Activated T-cell treated with anti-CD3 and anti-CD28 coated beads for 48 hours (primary cell): ENCODE data around the gene RABGAP1L.
"Not testable (repeated sequence)": the region's sequence is repeated elsewhere in the genome, so short reads cannot be mapped to it uniquely, and the experiment has no call there.

Experiments
- DNase-seq: peaks from one replicate; pipeline ENCODE4 v3.0.0-alpha.2; 2020; ENCODE audit warnings: low read depth

RABGAP1L gene

GRCh38 chr1:174875306-174875705 is 716.0 kb downstream of the RABGAP1L start:
- no peak for DNase-seq

- DNase-seq = no peak
These were observed 717.9 kb downstream of the RABGAP1L start for GRCh38 chr1:174877208-174877673.

- DNase-seq = no peak
These were observed 720.9 kb downstream of the RABGAP1L start for GRCh38 chr1:174880171-174880570.

- no peak for DNase-seq
These were observed 724.1 kb downstream of the RABGAP1L start for GRCh38 chr1:174883409-174883808.

- DNase-seq = no peak
These were observed 724.7 kb downstream of the RABGAP1L start for GRCh38 chr1:174884038-174884437.

- DNase-seq = no peak
These were observed 725.2 kb downstream of the RABGAP1L start for GRCh38 chr1:174884566-174884965.

GRCh38 chr1:174890024-174890423 is 730.7 kb downstream of the RABGAP1L start:
- DNase-seq = no peak

GRCh38 chr1:174892016-174892415 is 732.7 kb downstream of the RABGAP1L start:
- DNase-seq = no peak

- DNase-seq = no peak
These were observed 734.9 kb downstream of the RABGAP1L start for GRCh38 chr1:174894117-174894762.

GRCh38 chr1:174895610-174896009 is 736.3 kb downstream of the RABGAP1L start:
- not testable (repeated sequence) for DNase-seq

- DNase-seq = no peak
These were observed 738.9 kb downstream of the RABGAP1L start for GRCh38 chr1:174898102-174898797.

GRCh38 chr1:174900317-174900716 is 741.0 kb downstream of the RABGAP1L start:
- no peak for DNase-seq

GRCh38 chr1:174902531-174903099 is 743.3 kb downstream of the RABGAP1L start:
- no peak for DNase-seq

GRCh38 chr1:174911606-174912005 is 752.3 kb downstream of the RABGAP1L start:
- no peak for DNase-seq

- DNase-seq = peak; percentile 24
These were observed 752.9 kb downstream of the RABGAP1L start for GRCh38 chr1:174912264-174912663.

- DNase-seq = no peak
These were observed 754.0 kb downstream of the RABGAP1L start for GRCh38 chr1:174913225-174913903.

GRCh38 chr1:174914991-174915390 is 755.7 kb downstream of the RABGAP1L start:
- DNase-seq = no peak

- no peak for DNase-seq
These were observed 757.5 kb downstream of the RABGAP1L start for GRCh38 chr1:174916846-174917245.

- DNase-seq = no peak
These were observed 760.8 kb downstream of the RABGAP1L start for GRCh38 chr1:174920093-174920492.

- no peak for DNase-seq
These were observed 762.8 kb downstream of the RABGAP1L start for GRCh38 chr1:174922121-174922520.

- DNase-seq = no peak
These were observed 764.5 kb downstream of the RABGAP1L start for GRCh38 chr1:174923820-174924219.

GRCh38 chr1:174928541-174928940 is 769.2 kb downstream of the RABGAP1L start:
- no peak for DNase-seq

GRCh38 chr1:174931214-174931613 is 771.9 kb downstream of the RABGAP1L start:
- no peak for DNase-seq
